Spleen (tissue), 11 donors: ENCODE data around the gene EXOC3. TPM values are rescaled to one million over a fixed set of nuclear protein-coding genes. Genes with fewer than 3 reads are reported as not detected.
"Not testable (repeated sequence)": the region's sequence is repeated elsewhere in the genome, so short reads cannot be mapped to it uniquely, and the experiment has no call there.

Experiments used
- DNase-seq: peaks from one replicate; pipeline ENCODE4 v3.0.0-alpha.2; 2020
- H3K27ac ChIP-seq, 8 donors: fragments of 200-600 bp; sonication (generic) in 7 of 8; 1 replicate in 4 of 8; 2 replicates in 4 of 8; pipeline versions ENCODE4 v1.5.0 to v1.8.0; 2016 to 2021; ENCODE audit warnings: inconsistent platforms in 4 of 8, mild to moderate bottlenecking in 4 of 8, moderate library complexity in 1 of 8
- H3K27me3 ChIP-seq, 7 donors: fragments of 200-600 bp; sonication (generic) in 6 of 7; replicated peaks in 1 of 7; 1 replicate in 4 of 7; 2 replicates in 3 of 7; pipeline versions ENCODE4 v1.5.0 to v1.8.0; 2016 to 2021; ENCODE audit warnings: inconsistent platforms in 3 of 7, mild to moderate bottlenecking in 1 of 7
- H3K36me3 ChIP-seq, 6 donors: fragments of 200-600 bp; sonication (generic) in 5 of 6; 1 replicate in 4 of 6; 2 replicates in 2 of 6; pipeline versions ENCODE4 v1.5.0 to v1.8.0; 2016 to 2021; ENCODE audit warnings: inconsistent platforms in 2 of 6
- H3K4me1 ChIP-seq, 6 donors: fragments of 200-600 bp; sonication (generic) in 5 of 6; 1 replicate in 3 of 6; 2 replicates in 3 of 6; pipeline versions ENCODE4 v1.5.0 to v1.8.0; 2016 to 2021; ENCODE audit warnings: inconsistent platforms in 3 of 6
- H3K4me3 ChIP-seq, 8 donors: fragments of 200-600 bp; sonication (generic) in 7 of 8; 1 replicate in 4 of 8; 2 replicates in 4 of 8; pipeline versions ENCODE4 v1.5.0 to v1.8.0; 2016 to 2021; ENCODE audit warnings: inconsistent platforms in 4 of 8, mild to moderate bottlenecking in 4 of 8, moderate library complexity in 2 of 8
- H3K9me3 ChIP-seq, 8 donors: fragments of 200-600 bp; sonication (generic) in 7 of 8; 1 replicate in 4 of 8; 2 replicates in 4 of 8; pipeline versions ENCODE4 v1.5.0 to v1.8.0; 2016 to 2021; ENCODE audit warnings: inconsistent platforms in 4 of 8
- POLR2A ChIP-seq, 3 donors: fragments of 450-650 bp; IDR thresholded peaks; one replicate each; pipeline ENCODE4 v1.5.1; 2017; ENCODE audit warnings: antibody characterized with exemption in 3 of 3, mild to moderate bottlenecking in 1 of 3
- POLR2AphosphoS5 ChIP-seq, 3 donors: sonication (generic); formaldehyde crosslinking; IDR thresholded peaks; one replicate each; pipeline ENCODE4 v1.5.1; 2017; ENCODE audit warnings: antibody characterized with exemption in 3 of 3
- WGBS, 5 donors: extraction: QIAGEN DNeasy Blood & Tissue Kit in 3 of 5; methylation state at CpG; one replicate each; pipeline versions ENCODE4 v1.1.5 to v1.1.7; 2013 to 2018; 5-methylcytosine and 5-hydroxymethylcytosine counted together
- intact Hi-C: fragments of 100-400 bp; cut with DNase I; formaldehyde crosslinking; loops from one replicate; pipeline ENCODE4 v1.15.0; 2023; ENCODE audit warnings: low total_unique reads
- polyA plus RNA-seq, 3 donors: library from polyadenylated mRNA; stranded (reverse); fragments of 200-250 nt; gene quantifications; one replicate each; pipeline ENCODE4 v1.2.1, GENCODE V29; 2013
- total RNA-seq, 7 donors: library from RNA; depleted of rRNA in 3 of 7; stranded (reverse); fragments of >200 nt in 3 of 7; fragmentation: NEBNext Ultra II Directional in 4 of 7; extraction: Animal tissue kit (Norgen Biotek cat#: 25700) in 4 of 7; gene quantifications; one replicate each; pipeline versions ENCODE4 v1.1.0 to v1.2.1, GENCODE V29; 2016 to 2021
- TF ChIP-seq, protein P1 (sequence below), 11 experiments: fragments of 200-600 bp in 7 of 11; fragments of 450-650 bp in 4 of 11; sonication (generic) in 4 of 11; IDR thresholded peaks in 8 of 11; conservative IDR thresholded peaks in 3 of 11; 1 replicate in 7 of 11; 2 replicates in 4 of 11; pipeline versions ENCODE4 v1.4.0 to v1.8.0; 2016 to 2021; ENCODE audit warnings: antibody characterized with exemption in 11 of 11, inconsistent platforms in 4 of 11, mild to moderate bottlenecking in 1 of 11
- donor health status: healthy with polysubstance abuse.
- donor health status: DM: no; HTN: no; CAD: no; lungs with moderate emphysema.
- donor health status: DM: no; HTN: no; CAD: no.
- donor health status: Bipolar disorder and iron deficiency.
- donor health status: healthy.
- donor health status: DM: no; HTN: no; CAD: no.
- donor health status: DM: yes; HTN: yes; CAD: no.

EXOC3 gene
- total and polyA plus RNA-seq, 10 donors = 22.7 to 87.0 (median 71.0) TPM

DNA sequence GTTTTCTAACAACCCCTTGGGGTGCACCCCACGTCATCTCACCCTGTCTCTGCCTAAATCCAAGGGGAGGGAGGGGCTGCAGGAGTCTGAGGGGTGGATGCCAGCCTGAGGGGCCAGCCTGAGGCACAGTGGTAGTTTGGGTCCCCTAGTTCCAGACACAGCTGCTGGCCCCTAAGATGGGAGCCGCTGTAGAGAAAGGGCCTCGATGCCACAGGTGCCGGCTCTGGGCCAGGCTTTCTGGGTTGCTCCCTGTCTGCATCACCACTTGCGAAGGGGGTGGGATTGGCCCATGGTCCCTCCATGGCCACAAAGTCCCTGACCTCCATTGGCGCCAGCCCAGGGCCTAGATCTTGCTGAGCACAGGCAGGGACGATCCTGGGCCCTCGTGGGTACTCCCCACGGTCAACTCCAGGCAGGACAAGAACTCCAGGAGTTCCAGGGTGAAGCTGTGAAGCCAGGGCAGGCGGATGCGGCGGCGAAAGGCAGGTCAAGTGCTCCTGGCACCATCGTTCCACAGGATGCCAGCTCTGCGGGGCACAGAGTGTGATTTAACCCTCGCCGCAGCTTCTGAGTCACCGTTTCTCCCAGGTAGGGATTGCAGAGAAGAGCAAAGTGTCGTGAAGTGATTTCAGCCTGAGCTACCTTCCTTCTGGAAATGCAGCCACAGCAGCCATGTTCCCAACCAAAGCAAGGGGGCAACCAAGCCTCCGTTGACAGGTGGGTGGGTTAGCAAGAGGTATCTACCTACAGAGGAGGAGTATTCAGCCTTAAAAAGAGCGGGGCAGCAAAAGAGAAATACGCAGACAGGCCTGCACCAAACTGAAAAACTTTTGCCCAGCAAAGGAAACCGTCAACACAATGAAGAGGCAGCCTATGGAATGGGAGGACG is 41.6 kb upstream of the EXOC3 start:
- Histone ChIP-seq H3K27me3 (peaks cover 0 to 39% (median 3%) of the 10 kb centered on the region in 7 donors), H3K4me1 (peaks cover 19 to 48% (median 29%) of the 10 kb centered on the region in 6 donors), H3K9me3 (no peaks in the 10 kb centered on the region), H3K36me3 (no peaks in the 10 kb centered on the region), H3K27ac (peak overlapping the region in 5 of 8 donors; percentile 65 to 83 (median 72)), H3K4me3 (no peak overlapping the region)
- intact Hi-C loops = no loop called here
- WGBS, 5 donors = 77 to 90% (median 85%) methylated on average over 20 to 24 of the region's 24 CpGs
- DNase-seq = peak; percentile 78
- TF ChIP-seq, protein P1, sequence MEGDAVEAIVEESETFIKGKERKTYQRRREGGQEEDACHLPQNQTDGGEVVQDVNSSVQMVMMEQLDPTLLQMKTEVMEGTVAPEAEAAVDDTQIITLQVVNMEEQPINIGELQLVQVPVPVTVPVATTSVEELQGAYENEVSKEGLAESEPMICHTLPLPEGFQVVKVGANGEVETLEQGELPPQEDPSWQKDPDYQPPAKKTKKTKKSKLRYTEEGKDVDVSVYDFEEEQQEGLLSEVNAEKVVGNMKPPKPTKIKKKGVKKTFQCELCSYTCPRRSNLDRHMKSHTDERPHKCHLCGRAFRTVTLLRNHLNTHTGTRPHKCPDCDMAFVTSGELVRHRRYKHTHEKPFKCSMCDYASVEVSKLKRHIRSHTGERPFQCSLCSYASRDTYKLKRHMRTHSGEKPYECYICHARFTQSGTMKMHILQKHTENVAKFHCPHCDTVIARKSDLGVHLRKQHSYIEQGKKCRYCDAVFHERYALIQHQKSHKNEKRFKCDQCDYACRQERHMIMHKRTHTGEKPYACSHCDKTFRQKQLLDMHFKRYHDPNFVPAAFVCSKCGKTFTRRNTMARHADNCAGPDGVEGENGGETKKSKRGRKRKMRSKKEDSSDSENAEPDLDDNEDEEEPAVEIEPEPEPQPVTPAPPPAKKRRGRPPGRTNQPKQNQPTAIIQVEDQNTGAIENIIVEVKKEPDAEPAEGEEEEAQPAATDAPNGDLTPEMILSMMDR (IDR thresholded peaks at IDR 0.05 in 8 of 11, conservative IDR thresholded peaks at IDR 0.05 in 3 of 11) = no peak
- peak in 2 of 3 donors; percentile 62 to 63 for TF ChIP-seq POLR2AphosphoS5 (IDR thresholded peaks at IDR 0.05)

DNA sequence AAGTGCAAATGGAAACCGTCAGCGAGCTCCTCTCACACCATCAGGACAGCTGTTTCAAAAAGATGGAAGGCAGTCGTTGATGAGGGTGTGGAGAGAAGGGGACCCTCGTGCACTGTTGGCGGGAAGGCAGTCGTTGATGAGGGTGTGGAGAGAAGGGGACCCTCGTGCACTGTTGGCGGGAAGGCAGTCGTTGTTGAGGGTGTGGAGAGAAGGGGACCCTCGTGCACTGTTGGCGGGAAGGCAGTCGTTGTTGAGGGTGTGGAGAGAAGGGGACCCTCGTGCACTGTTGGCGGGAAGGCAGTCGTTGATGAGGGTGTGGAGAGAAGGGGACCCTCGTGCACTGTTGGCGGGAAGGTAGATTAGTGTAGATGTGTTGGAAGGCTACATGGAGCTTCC is 40.8 kb upstream of the EXOC3 start:
- H3K9me3 ChIP-seq, DNase-seq, H3K36me3 ChIP-seq, intact Hi-C loops, H3K27ac ChIP-seq, H3K4me3 ChIP-seq: not testable (repeated sequence)
- H3K27me3 ChIP-seq = peaks cover 0 to 39% (median 3%) of the 10 kb centered on the region in 7 donors
- H3K4me1 ChIP-seq = peaks cover 19 to 48% (median 29%) of the 10 kb centered on the region in 6 donors
- WGBS, 5 donors = 86 to 96% (median 92%) methylated on average over 16 to 17 of the region's 17 CpGs

DNA sequence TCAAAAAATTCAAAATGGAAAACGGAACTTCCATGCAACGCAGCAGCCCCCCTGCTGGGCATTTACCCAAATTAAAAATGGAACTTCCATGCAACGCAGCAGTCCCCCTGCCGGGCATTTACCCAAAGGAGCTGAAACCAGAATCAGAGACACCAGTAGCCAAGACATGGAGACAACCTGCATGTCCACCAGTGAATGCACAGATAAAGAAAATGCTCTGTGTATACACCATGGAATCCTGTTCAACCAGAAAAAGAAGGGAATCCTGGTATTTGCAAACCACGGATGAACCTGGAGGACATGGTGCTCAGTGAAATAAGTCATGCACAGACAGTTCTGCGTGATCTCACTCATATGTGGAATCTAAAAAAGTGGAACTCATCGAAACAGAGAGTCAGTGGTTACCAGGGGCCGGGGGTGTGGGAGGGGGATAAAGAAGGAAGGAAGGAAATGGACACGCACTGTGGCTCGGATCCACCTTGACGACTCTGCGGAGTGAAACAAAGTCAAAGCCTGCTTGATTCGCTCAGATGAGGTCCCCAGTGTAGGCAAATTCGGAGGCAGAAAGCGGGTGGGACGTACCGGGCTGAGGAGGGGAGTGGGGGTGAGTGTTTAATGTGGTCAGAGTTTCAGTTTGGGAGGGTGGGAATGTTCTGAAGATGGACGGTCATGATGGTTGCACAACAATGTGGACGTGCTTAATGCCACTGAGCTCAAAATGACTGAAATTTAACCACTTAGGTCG is 40.2 kb upstream of the EXOC3 start:
- Histone ChIP-seq H3K9me3 (no peaks in the 10 kb centered on the region), H3K4me1 (peaks cover 19 to 48% (median 29%) of the 10 kb centered on the region in 6 donors), H3K27me3 (peaks cover 0 to 39% (median 3%) of the 10 kb centered on the region in 7 donors), H3K27ac (no peak overlapping the region), H3K36me3 (no peaks in the 10 kb centered on the region), H3K4me3 (no peak overlapping the region)
- DNase-seq = peak; percentile 79
- intact Hi-C loops = no loop called here
- TF ChIP-seq POLR2A (IDR thresholded peaks at IDR 0.05) (no peak), POLR2AphosphoS5 (IDR thresholded peaks at IDR 0.05) (peak in 1 of 3 donors; percentile 23)
- whole genome bisulfite sequencing, 5 donors = 50 to 55% (median 52%) methylated on average over 20 of the region's 20 CpGs

DNA sequence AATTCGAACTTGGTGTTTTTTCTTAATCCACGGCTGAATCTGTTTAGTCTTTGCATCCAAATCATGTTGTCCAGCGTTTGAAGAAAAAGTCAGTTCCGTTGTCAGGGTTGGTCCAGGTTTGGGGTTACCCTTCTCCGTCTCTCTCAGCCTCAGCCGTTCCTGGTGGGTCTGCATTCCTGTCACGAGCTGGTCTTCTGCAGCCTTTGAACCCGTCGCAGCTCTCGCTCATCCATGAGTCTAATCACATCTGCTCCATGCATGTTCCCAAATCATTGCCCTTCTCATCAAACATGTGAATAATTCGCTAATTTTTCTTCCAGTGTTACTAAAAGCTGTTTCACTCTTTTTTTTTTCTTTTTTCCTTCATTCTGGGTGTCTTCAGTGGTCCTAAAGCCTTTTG is 39.0 kb upstream of the EXOC3 start:
- Histone ChIP-seq H3K27ac (no peak overlapping the region), H3K36me3 (no peaks in the 10 kb centered on the region), H3K4me1 (peaks cover 16 to 41% (median 26%) of the 10 kb centered on the region in 6 donors), H3K4me3 (no peak overlapping the region), H3K27me3 (peaks cover 0 to 32% (median 3%) of the 10 kb centered on the region in 7 donors), H3K9me3 (no peaks in the 10 kb centered on the region)
- DNase-seq = no peak
- WGBS, 5 donors = 92 to 96% (median 93%) methylated on average over 11 of the region's 11 CpGs
- intact Hi-C loops = no loop called here
- no peak for TF ChIP-seq POLR2AphosphoS5 (IDR thresholded peaks at IDR 0.05)
- TF ChIP-seq, protein P1 (IDR thresholded peaks at IDR 0.05 in 8 of 11, conservative IDR thresholded peaks at IDR 0.05 in 3 of 11) = no peak
- TF ChIP-seq POLR2A (IDR thresholded peaks at IDR 0.05) = no peak
